ENCODE data around the gene COBLL1.

The COBLL1 gene

GRCh38 chr2:164705412-164706167 lies 136.0 kb downstream of the COBLL1 start:
- no peak for DNase-seq

GRCh38 chr2:164703915-164704706 lies 137.5 kb downstream of the COBLL1 start:
- DNase-seq, result no peak

GRCh38 chr2:164701565-164701964 lies 140.1 kb downstream of the COBLL1 start:
- no peak for DNase-seq

GRCh38 chr2:164700390-164700789 lies 141.2 kb downstream of the COBLL1 start:
- no peak for DNase-seq

- no peak for DNase-seq
These were observed 143.7 kb downstream of the COBLL1 start for GRCh38 chr2:164697688-164698461.

- no peak for DNase-seq
These were observed 145.0 kb downstream of the COBLL1 start for GRCh38 chr2:164696634-164697033.

- DNase-seq, result no peak
These were observed 147.3 kb downstream of the COBLL1 start for GRCh38 chr2:164694275-164694695.

GRCh38 chr2:164693834-164694233 lies 147.8 kb downstream of the COBLL1 start:
- DNase-seq, result no peak

GRCh38 chr2:164693390-164693789 lies 148.2 kb downstream of the COBLL1 start:
- no peak for DNase-seq

- no peak for DNase-seq
These were observed 148.7 kb downstream of the COBLL1 start for GRCh38 chr2:164692958-164693357.

GRCh38 chr2:164692114-164692513 lies 149.5 kb downstream of the COBLL1 start:
- DNase-seq, result no peak

GRCh38 chr2:164691346-164691887 lies 150.2 kb downstream of the COBLL1 start:
- no peak for DNase-seq

GRCh38 chr2:164690361-164690760 lies 151.3 kb downstream of the COBLL1 start:
- no peak for DNase-seq

GRCh38 chr2:164688896-164689419 lies 152.7 kb downstream of the COBLL1 start:
- peak; percentile 20 for DNase-seq

GRCh38 chr2:164681009-164681408 lies 160.6 kb downstream of the COBLL1 start:
- DNase-seq, result no peak

GRCh38 chr2:164678631-164679149 lies 162.9 kb downstream of the COBLL1 start:
- no peak for DNase-seq

GRCh38 chr2:164677733-164678132 lies 163.9 kb downstream of the COBLL1 start:
- no peak for DNase-seq

GRCh38 chr2:164677271-164677670 lies 164.4 kb downstream of the COBLL1 start:
- DNase-seq, result no peak

GRCh38 chr2:164675687-164676086 lies 165.9 kb downstream of the COBLL1 start:
- no peak for DNase-seq

GRCh38 chr2:164675027-164675426 lies 166.6 kb downstream of the COBLL1 start:
- no peak for DNase-seq

GRCh38 chr2:164671664-164672396 lies 169.8 kb downstream of the COBLL1 start:
- no peak for DNase-seq

GRCh38 chr2:164669291-164669690 lies 172.3 kb downstream of the COBLL1 start:
- DNase-seq, result no peak
